Astrocyte of the cerebellum (primary cell): ENCODE measurements around the gene PEX6.
"Not testable (repeated sequence)": the region's sequence is repeated elsewhere in the genome, so short reads cannot be mapped to it uniquely, and the experiment has no call there.

Experiments
- DNase-seq: peaks from one replicate; pipeline ENCODE4 v3.0.0-alpha.2; 2011; ENCODE audit warnings: low read depth
- H3K4me3 ChIP-seq: 2 replicates; pipeline ENCODE4 v1.5.1; 2011; ENCODE audit warnings: mild to moderate bottlenecking, low read depth, low read length, moderate library complexity
- CTCF ChIP-seq: IDR thresholded peaks from 2 replicates; pipeline ENCODE4 v1.5.1; 2012; ENCODE audit warnings: low read length, low read depth, moderate library complexity, mild to moderate bottlenecking; ENCODE audit errors: missing control alignments
- in situ Hi-C: cut with HindIII; loops from 2 replicates; pipeline ENCODE4 v1.10.0; 2017; ENCODE audit warnings: low sequenced_read_pairs

Gene PEX6

DNA sequence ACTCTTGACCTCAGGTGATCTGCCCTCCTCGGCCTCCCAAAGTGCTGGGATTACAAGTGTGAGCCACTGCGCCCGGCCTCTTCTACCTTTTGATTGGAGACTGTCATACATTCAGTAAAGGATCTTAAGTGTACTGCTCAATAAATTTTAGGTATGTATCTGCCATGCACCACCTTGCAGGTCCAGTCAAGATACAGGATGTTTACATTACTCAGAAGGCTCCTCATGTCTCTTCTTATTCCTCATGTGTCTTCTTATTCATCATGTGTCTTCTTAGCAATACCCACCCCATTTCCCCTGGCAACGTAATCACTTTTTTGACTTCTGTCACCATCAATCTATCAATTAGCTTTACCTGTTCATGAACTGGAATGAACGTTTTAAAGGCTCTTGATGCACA is 26.9 kb upstream of the PEX6 start:
- no peak for TF ChIP-seq CTCF
- in situ Hi-C loops = no loop called here
- no peak overlapping the region for H3K4me3 ChIP-seq
- no peak for DNase-seq

DNA sequence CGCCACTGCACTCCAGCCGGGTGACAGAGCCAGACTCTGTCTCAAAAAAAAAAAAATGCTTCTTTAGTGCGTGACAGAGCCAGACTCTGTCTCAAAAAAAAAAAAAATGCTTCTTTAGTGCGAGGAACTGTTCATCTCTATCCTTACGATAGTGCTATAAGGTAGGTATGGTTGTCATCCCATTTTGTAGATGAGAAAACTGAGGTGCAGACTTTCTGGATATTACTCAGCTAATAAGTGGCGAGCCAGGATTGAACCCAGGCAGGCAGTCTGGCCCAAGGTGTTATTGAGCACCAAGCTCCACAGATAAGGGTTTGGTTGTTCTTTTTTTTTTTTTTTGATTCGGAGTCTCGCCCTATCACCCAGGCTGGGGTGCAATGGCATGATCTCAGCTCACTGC is 22.9 kb upstream of the PEX6 start:
- no peak for TF ChIP-seq CTCF
- DNase-seq = no peak
- in situ Hi-C loops = no loop called here
- H3K4me3 ChIP-seq = no peak overlapping the region

DNA sequence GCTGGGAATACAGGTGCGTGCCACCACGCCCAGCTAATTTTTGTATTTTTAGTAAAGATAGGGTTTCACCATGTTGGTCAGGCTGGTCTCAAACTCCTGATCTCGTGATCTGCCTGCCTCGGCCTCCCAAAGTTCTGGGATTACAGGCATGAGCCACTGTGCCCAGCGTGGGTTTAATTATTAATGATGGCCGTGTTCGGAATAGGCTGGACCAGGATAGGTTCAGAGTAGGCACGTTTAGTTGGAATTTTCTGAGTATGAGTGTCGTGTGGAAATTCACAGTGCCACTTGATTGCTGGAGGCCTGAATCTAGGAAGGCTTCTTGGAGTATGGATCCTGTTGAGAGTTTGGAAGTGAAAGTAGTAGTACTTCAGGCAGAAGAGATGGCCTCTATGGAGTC is 19.2 kb upstream of the PEX6 start:
- DNase-seq, H3K4me3 ChIP-seq, in situ Hi-C loops: not testable (repeated sequence)

- TF ChIP-seq CTCF = no peak
- in situ Hi-C loops = no loop called here
Observed at GRCh38 chr6:42996513-42996912, 17.5 kb upstream of the PEX6 start.

GRCh38 chr6:42993445-42993844 is 14.5 kb upstream of the PEX6 start:
- in situ Hi-C loops = no loop called here
- no peak overlapping the region for H3K4me3 ChIP-seq
- TF ChIP-seq CTCF = no peak
- no peak for DNase-seq

More at GRCh38 chr6:42996513-42996912, 17.5 kb upstream of the PEX6 start:
- no peak overlapping the region for H3K4me3 ChIP-seq
- no peak for DNase-seq

- H3K4me3 ChIP-seq = no peak overlapping the region
- DNase-seq = no peak
- in situ Hi-C loops = no loop called here
- no peak for TF ChIP-seq CTCF
Observed at GRCh38 chr6:42989923-42990322, 10.9 kb upstream of the PEX6 start.

DNA sequence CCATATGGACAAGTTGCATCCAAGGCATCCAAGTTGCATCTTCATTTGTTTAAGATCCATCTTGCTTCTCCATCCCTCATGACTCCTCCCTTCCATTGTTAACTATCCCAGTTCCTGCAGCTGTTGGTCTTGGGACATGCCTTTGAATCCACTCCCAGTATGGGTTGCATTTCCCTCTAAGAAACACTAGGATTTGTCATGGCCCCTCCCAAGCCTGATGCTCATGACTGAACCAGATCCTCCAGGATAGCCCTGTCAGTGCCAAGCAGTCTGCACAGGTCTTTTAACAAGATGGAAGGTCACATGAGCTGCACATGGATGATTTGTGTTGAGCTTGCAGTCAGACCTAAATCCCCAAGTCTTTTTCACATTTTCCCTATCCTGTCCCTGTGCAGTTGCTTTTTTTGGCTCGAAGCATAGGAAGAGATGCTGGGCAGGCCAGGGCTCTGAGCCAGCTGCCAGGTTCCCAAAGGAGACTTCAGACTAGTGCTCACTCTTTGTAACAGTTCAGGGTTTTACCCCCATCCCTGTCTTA is 9.6 kb upstream of the PEX6 start:
- in situ Hi-C loops = no loop called here
- no peak for TF ChIP-seq CTCF

More for the DNA sequence above, 9.6 kb upstream of the PEX6 start:
- no peak for DNase-seq
- no peak overlapping the region for H3K4me3 ChIP-seq
